ENCODE measurements around the gene CTSW.

CTSW gene

GRCh38 chr11:65932558-65932919 lies 52.9 kb downstream of the CTSW start:
- DNase-seq: no peak

Measured in fibroblast of skin of right quadriceps (primary cell).